SK-N-SH (cell line): ENCODE results near the gene LRMDA.

Experiments
- EP300 ChIP-seq, 2 experiments: IDR thresholded peaks; 2 replicates each; pipeline versions ENCODE4 v1.4.0 to v1.6.1; 2012; ENCODE audit warnings: borderline replicate concordance in 1 of 2, low read depth in 1 of 2, low read length in 1 of 2
- MXI1 ChIP-seq: IDR thresholded peaks from 2 replicates; pipeline ENCODE4 v1.6.1; 2012; ENCODE audit warnings: mild to moderate bottlenecking, low read depth, low read length, improper control_type of control experiment
- RFX5 ChIP-seq: IDR thresholded peaks from 2 replicates; pipeline ENCODE4 v1.6.1; 2012; ENCODE audit warnings: mild to moderate bottlenecking, improper control_type of control experiment, low read length
- SIN3A ChIP-seq: IDR thresholded peaks from 2 replicates; pipeline ENCODE4 v1.6.1; 2012; ENCODE audit warnings: low read depth, mild to moderate bottlenecking, low read length, moderate library complexity, borderline replicate concordance
- SMC3 ChIP-seq: IDR thresholded peaks from 2 replicates; pipeline ENCODE4 v1.6.1; 2012; ENCODE audit warnings: low read depth, low read length, improper control_type of control experiment
- TEAD4 ChIP-seq: IDR thresholded peaks from 2 replicates; pipeline ENCODE4 v1.4.0; 2012; ENCODE audit warnings: mild to moderate bottlenecking, borderline replicate concordance; ENCODE audit not compliant: insufficient read depth
- USF1 ChIP-seq: IDR thresholded peaks from 2 replicates; pipeline ENCODE4 v1.4.0; 2012; ENCODE audit warnings: low read depth, borderline replicate concordance
- USF2 ChIP-seq: fragments of 150-350 bp; IDR thresholded peaks from 2 replicates; pipeline ENCODE4 v1.6.1; 2017; ENCODE audit warnings: antibody characterized with exemption, low read length, low read depth, borderline replicate concordance
- YY1 ChIP-seq: IDR thresholded peaks from 2 replicates; pipeline ENCODE4 v1.4.0; 2012; ENCODE audit warnings: low read depth, mild to moderate bottlenecking
- TF ChIP-seq, protein P1 (sequence below): fragments of 200-600 bp; sonication (generic); IDR thresholded peaks from 2 replicates; pipeline ENCODE4 v1.6.1; 2017; ENCODE audit warnings: antibody characterized with exemption, mild to moderate bottlenecking, moderate library complexity
- TF ChIP-seq, protein P2 (sequence below): IDR thresholded peaks from 2 replicates; pipeline ENCODE4 v1.6.1; 2012; ENCODE audit warnings: mild to moderate bottlenecking, low read depth, low read length, moderate library complexity

DNA sequence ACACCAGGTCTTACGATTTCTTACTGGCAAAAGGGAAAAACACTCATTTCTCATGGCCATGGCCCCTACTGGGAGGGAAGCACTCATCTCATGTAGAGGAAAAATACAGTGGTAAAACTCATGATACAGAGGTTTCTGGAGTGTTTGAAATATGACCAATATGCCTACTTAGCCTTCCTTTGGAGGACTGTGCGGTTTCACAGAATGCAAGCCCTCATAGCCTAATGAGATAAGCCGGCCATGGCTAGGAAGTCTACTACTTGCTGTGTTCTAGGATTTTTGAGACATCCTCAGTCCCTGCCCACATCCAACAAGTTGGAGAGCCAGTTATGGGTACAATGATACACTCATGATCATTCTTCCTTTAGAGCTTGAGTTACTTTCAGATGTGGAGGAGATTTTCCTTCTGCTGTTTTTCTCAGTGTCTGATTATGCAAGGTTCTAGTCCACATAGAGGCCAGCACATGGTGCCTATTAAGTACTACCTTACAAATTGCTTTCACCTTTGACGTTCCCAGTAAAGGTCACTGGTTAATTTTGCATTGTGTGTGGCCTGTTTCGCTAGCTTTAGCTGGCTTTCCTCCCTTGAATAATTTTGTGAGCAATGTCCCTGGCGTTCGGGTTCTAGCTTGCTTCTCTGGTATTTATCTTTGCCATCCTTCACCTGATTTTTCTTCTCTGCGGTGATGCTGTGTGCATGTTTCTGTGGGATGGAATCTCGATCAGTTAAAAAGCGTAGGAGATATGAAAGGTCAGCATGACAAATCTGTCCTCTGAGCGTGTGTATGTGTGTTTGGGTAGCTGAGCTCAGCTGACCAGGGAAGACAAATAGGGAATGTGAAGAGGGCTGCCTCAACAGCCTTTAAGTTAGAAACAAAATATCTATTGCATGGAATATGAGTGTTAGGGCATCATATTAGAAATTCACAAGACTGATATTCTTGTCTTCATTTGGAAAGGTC is 295.4 kb downstream of the LRMDA start:
- TF ChIP-seq, protein P1, sequence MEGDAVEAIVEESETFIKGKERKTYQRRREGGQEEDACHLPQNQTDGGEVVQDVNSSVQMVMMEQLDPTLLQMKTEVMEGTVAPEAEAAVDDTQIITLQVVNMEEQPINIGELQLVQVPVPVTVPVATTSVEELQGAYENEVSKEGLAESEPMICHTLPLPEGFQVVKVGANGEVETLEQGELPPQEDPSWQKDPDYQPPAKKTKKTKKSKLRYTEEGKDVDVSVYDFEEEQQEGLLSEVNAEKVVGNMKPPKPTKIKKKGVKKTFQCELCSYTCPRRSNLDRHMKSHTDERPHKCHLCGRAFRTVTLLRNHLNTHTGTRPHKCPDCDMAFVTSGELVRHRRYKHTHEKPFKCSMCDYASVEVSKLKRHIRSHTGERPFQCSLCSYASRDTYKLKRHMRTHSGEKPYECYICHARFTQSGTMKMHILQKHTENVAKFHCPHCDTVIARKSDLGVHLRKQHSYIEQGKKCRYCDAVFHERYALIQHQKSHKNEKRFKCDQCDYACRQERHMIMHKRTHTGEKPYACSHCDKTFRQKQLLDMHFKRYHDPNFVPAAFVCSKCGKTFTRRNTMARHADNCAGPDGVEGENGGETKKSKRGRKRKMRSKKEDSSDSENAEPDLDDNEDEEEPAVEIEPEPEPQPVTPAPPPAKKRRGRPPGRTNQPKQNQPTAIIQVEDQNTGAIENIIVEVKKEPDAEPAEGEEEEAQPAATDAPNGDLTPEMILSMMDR, result no peak
- TF ChIP-seq TEAD4 (no peak), USF1 (no peak), YY1 (no peak), SMC3 (no peak), EP300 (IDR thresholded peaks at IDR 0.05; ENCODE audit: borderline replicate concordance in 1 of 2, low read depth in 1 of 2, low read length in 1 of 2) (no peak), MXI1 (no peak), SIN3A (no peak), USF2 (no peak), RFX5 (no peak)
- TF ChIP-seq, protein P2, sequence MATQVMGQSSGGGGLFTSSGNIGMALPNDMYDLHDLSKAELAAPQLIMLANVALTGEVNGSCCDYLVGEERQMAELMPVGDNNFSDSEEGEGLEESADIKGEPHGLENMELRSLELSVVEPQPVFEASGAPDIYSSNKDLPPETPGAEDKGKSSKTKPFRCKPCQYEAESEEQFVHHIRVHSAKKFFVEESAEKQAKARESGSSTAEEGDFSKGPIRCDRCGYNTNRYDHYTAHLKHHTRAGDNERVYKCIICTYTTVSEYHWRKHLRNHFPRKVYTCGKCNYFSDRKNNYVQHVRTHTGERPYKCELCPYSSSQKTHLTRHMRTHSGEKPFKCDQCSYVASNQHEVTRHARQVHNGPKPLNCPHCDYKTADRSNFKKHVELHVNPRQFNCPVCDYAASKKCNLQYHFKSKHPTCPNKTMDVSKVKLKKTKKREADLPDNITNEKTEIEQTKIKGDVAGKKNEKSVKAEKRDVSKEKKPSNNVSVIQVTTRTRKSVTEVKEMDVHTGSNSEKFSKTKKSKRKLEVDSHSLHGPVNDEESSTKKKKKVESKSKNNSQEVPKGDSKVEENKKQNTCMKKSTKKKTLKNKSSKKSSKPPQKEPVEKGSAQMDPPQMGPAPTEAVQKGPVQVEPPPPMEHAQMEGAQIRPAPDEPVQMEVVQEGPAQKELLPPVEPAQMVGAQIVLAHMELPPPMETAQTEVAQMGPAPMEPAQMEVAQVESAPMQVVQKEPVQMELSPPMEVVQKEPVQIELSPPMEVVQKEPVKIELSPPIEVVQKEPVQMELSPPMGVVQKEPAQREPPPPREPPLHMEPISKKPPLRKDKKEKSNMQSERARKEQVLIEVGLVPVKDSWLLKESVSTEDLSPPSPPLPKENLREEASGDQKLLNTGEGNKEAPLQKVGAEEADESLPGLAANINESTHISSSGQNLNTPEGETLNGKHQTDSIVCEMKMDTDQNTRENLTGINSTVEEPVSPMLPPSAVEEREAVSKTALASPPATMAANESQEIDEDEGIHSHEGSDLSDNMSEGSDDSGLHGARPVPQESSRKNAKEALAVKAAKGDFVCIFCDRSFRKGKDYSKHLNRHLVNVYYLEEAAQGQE, result no peak
